GM23338 (cell line): Measurements from ENCODE around the gene STEAP3.

Experiments
- CREB1 ChIP-seq: fragments of 250-450 bp; sonication (Bioruptor Pico); IDR thresholded peaks from 2 replicates; pipeline ENCODE4 v1.5.0; 2020; ENCODE audit warnings: low read depth, mild to moderate bottlenecking, moderate library complexity
- EZH2 ChIP-seq: fragments of 200-600 bp; sonication (generic); IDR thresholded peaks from one replicate; pipeline ENCODE4 v1.8.0; 2017; ENCODE audit warnings: antibody characterized with exemption, mild to moderate bottlenecking, low read depth; ENCODE audit not compliant: unreplicated experiment
- EZH2phosphoT487 ChIP-seq: fragments of 200-600 bp; sonication (generic); IDR thresholded peaks from one replicate; pipeline ENCODE4 v1.8.1; 2018; ENCODE audit warnings: antibody characterized with exemption; ENCODE audit not compliant: unreplicated experiment
- JUNB ChIP-seq: IDR thresholded peaks from one replicate; pipeline ENCODE4 v1.6.1; 2016; ENCODE audit warnings: antibody characterized with exemption; ENCODE audit not compliant: unreplicated experiment
- POLR2AphosphoS5 ChIP-seq: IDR thresholded peaks from 2 replicates; pipeline ENCODE4 v1.6.1; 2016; ENCODE audit warnings: antibody characterized with exemption, low read depth
- ZNF114 ChIP-seq: fragments of 250-450 bp; sonication (Bioruptor Pico); IDR thresholded peaks from 2 replicates; pipeline ENCODE4 v1.5.0; 2020; ENCODE audit warnings: mild to moderate bottlenecking, moderate library complexity
- TF ChIP-seq, protein P1 (sequence below), 2 experiments: fragments of 200-600 bp in 1 of 2; sonication (generic) in 1 of 2; conservative IDR thresholded peaks; 2 replicates each; pipeline versions ENCODE4 v1.5.1 to v1.6.1; 2016 to 2017; ENCODE audit warnings: antibody characterized with exemption in 2 of 2, low read depth in 2 of 2, mild to moderate bottlenecking in 2 of 2, moderate library complexity in 1 of 2
- TF ChIP-seq, protein P2 (sequence below): IDR thresholded peaks from one replicate; pipeline ENCODE4 v1.6.1; 2018; ENCODE audit warnings: antibody characterized with exemption; ENCODE audit not compliant: unreplicated experiment

DNA sequence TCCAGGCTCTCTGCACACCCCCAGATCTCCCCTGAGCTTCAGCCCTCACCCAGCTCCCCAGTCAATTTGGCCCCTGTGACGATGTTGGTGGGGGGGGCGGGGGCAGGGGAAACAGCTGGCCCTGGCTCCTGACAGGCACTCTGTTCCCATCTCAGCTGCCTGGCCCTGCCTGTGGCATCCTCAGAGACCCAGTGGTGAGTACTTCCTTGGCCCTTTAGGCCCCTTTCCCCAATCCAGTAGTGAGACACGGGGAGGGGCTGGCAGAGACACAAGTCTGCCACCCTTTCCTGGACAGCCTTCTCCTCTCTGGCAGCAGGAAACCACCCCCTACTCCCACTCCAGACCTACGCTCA lies 45.8 kb upstream of the STEAP3 start:
- TF ChIP-seq, protein P1, sequence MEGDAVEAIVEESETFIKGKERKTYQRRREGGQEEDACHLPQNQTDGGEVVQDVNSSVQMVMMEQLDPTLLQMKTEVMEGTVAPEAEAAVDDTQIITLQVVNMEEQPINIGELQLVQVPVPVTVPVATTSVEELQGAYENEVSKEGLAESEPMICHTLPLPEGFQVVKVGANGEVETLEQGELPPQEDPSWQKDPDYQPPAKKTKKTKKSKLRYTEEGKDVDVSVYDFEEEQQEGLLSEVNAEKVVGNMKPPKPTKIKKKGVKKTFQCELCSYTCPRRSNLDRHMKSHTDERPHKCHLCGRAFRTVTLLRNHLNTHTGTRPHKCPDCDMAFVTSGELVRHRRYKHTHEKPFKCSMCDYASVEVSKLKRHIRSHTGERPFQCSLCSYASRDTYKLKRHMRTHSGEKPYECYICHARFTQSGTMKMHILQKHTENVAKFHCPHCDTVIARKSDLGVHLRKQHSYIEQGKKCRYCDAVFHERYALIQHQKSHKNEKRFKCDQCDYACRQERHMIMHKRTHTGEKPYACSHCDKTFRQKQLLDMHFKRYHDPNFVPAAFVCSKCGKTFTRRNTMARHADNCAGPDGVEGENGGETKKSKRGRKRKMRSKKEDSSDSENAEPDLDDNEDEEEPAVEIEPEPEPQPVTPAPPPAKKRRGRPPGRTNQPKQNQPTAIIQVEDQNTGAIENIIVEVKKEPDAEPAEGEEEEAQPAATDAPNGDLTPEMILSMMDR (conservative IDR thresholded peaks at IDR 0.05; ENCODE audit: low read depth in 2 of 2) = no peak
- TF ChIP-seq, protein P2, sequence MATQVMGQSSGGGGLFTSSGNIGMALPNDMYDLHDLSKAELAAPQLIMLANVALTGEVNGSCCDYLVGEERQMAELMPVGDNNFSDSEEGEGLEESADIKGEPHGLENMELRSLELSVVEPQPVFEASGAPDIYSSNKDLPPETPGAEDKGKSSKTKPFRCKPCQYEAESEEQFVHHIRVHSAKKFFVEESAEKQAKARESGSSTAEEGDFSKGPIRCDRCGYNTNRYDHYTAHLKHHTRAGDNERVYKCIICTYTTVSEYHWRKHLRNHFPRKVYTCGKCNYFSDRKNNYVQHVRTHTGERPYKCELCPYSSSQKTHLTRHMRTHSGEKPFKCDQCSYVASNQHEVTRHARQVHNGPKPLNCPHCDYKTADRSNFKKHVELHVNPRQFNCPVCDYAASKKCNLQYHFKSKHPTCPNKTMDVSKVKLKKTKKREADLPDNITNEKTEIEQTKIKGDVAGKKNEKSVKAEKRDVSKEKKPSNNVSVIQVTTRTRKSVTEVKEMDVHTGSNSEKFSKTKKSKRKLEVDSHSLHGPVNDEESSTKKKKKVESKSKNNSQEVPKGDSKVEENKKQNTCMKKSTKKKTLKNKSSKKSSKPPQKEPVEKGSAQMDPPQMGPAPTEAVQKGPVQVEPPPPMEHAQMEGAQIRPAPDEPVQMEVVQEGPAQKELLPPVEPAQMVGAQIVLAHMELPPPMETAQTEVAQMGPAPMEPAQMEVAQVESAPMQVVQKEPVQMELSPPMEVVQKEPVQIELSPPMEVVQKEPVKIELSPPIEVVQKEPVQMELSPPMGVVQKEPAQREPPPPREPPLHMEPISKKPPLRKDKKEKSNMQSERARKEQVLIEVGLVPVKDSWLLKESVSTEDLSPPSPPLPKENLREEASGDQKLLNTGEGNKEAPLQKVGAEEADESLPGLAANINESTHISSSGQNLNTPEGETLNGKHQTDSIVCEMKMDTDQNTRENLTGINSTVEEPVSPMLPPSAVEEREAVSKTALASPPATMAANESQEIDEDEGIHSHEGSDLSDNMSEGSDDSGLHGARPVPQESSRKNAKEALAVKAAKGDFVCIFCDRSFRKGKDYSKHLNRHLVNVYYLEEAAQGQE = no peak
- TF ChIP-seq EZH2 = no peak
- no peak for TF ChIP-seq POLR2AphosphoS5
- TF ChIP-seq EZH2phosphoT487 = no peak
- TF ChIP-seq JUNB = no peak
- no peak for TF ChIP-seq ZNF114 (CRISPR knock-in tag)
- TF ChIP-seq CREB1 (CRISPR knock-in tag) = no peak
